ENCODE data around the gene OR8S1.

DNA sequence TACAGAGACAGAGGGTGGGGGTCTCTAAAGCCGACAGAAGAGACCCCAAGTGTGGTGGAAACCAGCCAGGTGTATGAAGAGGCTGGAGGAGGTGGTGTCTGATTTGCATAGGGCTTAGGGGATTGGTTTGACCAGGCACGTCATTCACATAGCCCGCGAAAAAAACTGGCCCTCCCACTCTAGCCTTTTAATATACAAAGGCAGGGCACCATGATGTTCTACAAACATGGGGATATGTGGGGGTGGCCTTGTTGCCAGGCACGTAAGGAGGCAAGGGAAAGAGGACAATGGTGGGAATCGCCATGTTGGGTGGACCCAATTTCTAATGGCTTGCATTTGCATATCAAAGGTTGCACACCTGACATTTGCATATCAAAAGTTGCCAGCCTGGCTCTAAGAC is 31.2 kb downstream of the OR8S1 start:
- TF ChIP-seq, protein P1, sequence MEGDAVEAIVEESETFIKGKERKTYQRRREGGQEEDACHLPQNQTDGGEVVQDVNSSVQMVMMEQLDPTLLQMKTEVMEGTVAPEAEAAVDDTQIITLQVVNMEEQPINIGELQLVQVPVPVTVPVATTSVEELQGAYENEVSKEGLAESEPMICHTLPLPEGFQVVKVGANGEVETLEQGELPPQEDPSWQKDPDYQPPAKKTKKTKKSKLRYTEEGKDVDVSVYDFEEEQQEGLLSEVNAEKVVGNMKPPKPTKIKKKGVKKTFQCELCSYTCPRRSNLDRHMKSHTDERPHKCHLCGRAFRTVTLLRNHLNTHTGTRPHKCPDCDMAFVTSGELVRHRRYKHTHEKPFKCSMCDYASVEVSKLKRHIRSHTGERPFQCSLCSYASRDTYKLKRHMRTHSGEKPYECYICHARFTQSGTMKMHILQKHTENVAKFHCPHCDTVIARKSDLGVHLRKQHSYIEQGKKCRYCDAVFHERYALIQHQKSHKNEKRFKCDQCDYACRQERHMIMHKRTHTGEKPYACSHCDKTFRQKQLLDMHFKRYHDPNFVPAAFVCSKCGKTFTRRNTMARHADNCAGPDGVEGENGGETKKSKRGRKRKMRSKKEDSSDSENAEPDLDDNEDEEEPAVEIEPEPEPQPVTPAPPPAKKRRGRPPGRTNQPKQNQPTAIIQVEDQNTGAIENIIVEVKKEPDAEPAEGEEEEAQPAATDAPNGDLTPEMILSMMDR (conservative IDR thresholded peaks at IDR 0.05; ENCODE audit: low read length) = no peak
- no peak for TF ChIP-seq EZH2phosphoT487 (IDR thresholded peaks at IDR 0.05; ENCODE audit: borderline replicate concordance)
